HUES6 (cell line): Measurements from ENCODE around the gene CPNE2.
"Not testable (repeated sequence)": the region's sequence is repeated elsewhere in the genome, so short reads cannot be mapped to it uniquely, and the experiment has no call there.

Experiments used
- H3K27ac ChIP-seq: 2 replicates; pipeline ENCODE4 v1.7.0; 2013; ENCODE audit warnings: low read depth, mild to moderate bottlenecking, low read length, inconsistent platforms
- H3K27me3 ChIP-seq: 2 replicates; pipeline ENCODE4 v1.6.1; 2013; ENCODE audit warnings: low read length; ENCODE audit not compliant: control insufficient read depth, insufficient read depth
- H3K36me3 ChIP-seq: 2 replicates; pipeline ENCODE4 v1.6.1; 2013; ENCODE audit warnings: low read length; ENCODE audit not compliant: control insufficient read depth, insufficient read depth
- H3K4me1 ChIP-seq: 2 replicates; pipeline ENCODE4 v1.6.1; 2013; ENCODE audit warnings: low read length; ENCODE audit not compliant: control insufficient read depth, insufficient read depth
- H3K4me3 ChIP-seq: 2 replicates; pipeline ENCODE4 v1.5.1; 2013; ENCODE audit warnings: low read depth, low read length
- H3K9ac ChIP-seq: one replicate; pipeline ENCODE4 v1.6.1; 2013; ENCODE audit warnings: mild to moderate bottlenecking, low read length
- H3K9me3 ChIP-seq: 2 replicates; pipeline ENCODE4 v1.6.1; 2013; ENCODE audit warnings: low read depth, low read length; ENCODE audit not compliant: control insufficient read depth, insufficient read depth

Gene CPNE2

GRCh38 chr16:57099965-57100364, 7.6 kb downstream of the CPNE2 start:
- H3K4me3 ChIP-seq, H3K9me3 ChIP-seq, H3K27me3 ChIP-seq, H3K9ac ChIP-seq, H3K36me3 ChIP-seq, H3K27ac ChIP-seq: not testable (repeated sequence)
- H3K4me1 ChIP-seq = peaks cover 22% of the 10 kb centered on the region; the same call in 1 of the 2 replicates

GRCh38 chr16:57100445-57100844, 8.1 kb downstream of the CPNE2 start:
- Histone ChIP-seq H3K4me1 (peaks cover 27% of the 10 kb centered on the region; the same call in 1 of the 2 replicates), H3K9ac (no peak overlapping the region), H3K27ac (no peak overlapping the region)

GRCh38 chr16:57102888-57103851, 10.8 kb downstream of the CPNE2 start:
- peaks cover 37% of the 10 kb centered on the region; the same call in 1 of the 2 replicates for H3K4me1 ChIP-seq

More at GRCh38 chr16:57100445-57100844, 8.1 kb downstream of the CPNE2 start:
- H3K36me3 ChIP-seq = no peaks in the 10 kb centered on the region
- H3K4me3 ChIP-seq = no peak overlapping the region
- H3K9me3 ChIP-seq = no peaks in the 10 kb centered on the region
- no peaks in the 10 kb centered on the region for H3K27me3 ChIP-seq

GRCh38 chr16:57104706-57105105, 12.3 kb downstream of the CPNE2 start:
- no peaks in the 10 kb centered on the region for H3K36me3 ChIP-seq
- H3K4me3 ChIP-seq = no peak overlapping the region
- no peak overlapping the region for H3K27ac ChIP-seq
- no peaks in the 10 kb centered on the region for H3K9me3 ChIP-seq
- no peak overlapping the region for H3K9ac ChIP-seq
- H3K27me3 ChIP-seq = no peaks in the 10 kb centered on the region
- peaks cover 35% of the 10 kb centered on the region; the same call in 1 of the 2 replicates for H3K4me1 ChIP-seq

More at GRCh38 chr16:57102888-57103851, 10.8 kb downstream of the CPNE2 start:
- Histone ChIP-seq H3K27me3 (no peaks in the 10 kb centered on the region), H3K36me3 (no peaks in the 10 kb centered on the region), H3K9me3 (no peaks in the 10 kb centered on the region), H3K4me3 (no peak overlapping the region), H3K9ac (no peak overlapping the region), H3K27ac (no peak overlapping the region)

GRCh38 chr16:57105184-57105583, 12.8 kb downstream of the CPNE2 start:
- no peak overlapping the region for H3K27ac ChIP-seq
- no peak overlapping the region for H3K9ac ChIP-seq

GRCh38 chr16:57106767-57107166, 14.4 kb downstream of the CPNE2 start:
- Histone ChIP-seq H3K9me3 (no peaks in the 10 kb centered on the region), H3K27ac (no peak overlapping the region), H3K4me3 (no peak overlapping the region), H3K9ac (no peak overlapping the region), H3K27me3 (no peaks in the 10 kb centered on the region), H3K4me1 (peaks cover 32% of the 10 kb centered on the region; the same call in 1 of the 2 replicates), H3K36me3 (no peaks in the 10 kb centered on the region)

More at GRCh38 chr16:57105184-57105583, 12.8 kb downstream of the CPNE2 start:
- H3K27me3 ChIP-seq = no peaks in the 10 kb centered on the region
- peaks cover 33% of the 10 kb centered on the region; the same call in 1 of the 2 replicates for H3K4me1 ChIP-seq
- H3K4me3 ChIP-seq = no peak overlapping the region
- no peaks in the 10 kb centered on the region for H3K9me3 ChIP-seq
- H3K36me3 ChIP-seq = no peaks in the 10 kb centered on the region

GRCh38 chr16:57107321-57107922, 15.0 kb downstream of the CPNE2 start:
- Histone ChIP-seq H3K9ac (no peak overlapping the region), H3K4me1 (peaks cover 32% of the 10 kb centered on the region; the same call in 1 of the 2 replicates), H3K36me3 (no peaks in the 10 kb centered on the region), H3K9me3 (no peaks in the 10 kb centered on the region), H3K27ac (no peak overlapping the region), H3K27me3 (no peaks in the 10 kb centered on the region), H3K4me3 (no peak overlapping the region)

DNA sequence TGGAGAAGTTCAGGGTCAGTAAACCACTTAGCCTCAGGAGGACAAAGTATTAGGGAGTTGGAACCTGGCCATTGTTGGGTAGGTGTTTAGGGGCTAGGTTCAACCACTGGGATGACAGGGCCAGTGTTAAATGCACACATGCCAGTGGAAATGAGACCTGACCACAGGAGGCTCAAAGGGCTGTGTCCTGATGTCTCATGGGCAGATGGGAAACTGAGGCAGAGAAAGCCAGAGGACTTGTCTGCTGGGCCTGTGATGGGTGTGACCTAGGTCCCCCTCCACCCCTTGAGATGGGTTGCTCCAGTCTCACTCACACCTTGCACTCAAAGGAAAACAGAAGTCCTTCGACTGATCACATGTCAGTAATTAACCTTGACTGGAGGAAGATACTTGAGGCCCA, 16.0 kb downstream of the CPNE2 start:
- no peaks in the 10 kb centered on the region for H3K27me3 ChIP-seq
- H3K36me3 ChIP-seq = no peaks in the 10 kb centered on the region
- no peaks in the 10 kb centered on the region for H3K9me3 ChIP-seq
- no peak overlapping the region for H3K4me3 ChIP-seq
- no peak overlapping the region for H3K27ac ChIP-seq
- no peak overlapping the region for H3K9ac ChIP-seq
- H3K4me1 ChIP-seq = peaks cover 30% of the 10 kb centered on the region; the same call in 1 of the 2 replicates

DNA sequence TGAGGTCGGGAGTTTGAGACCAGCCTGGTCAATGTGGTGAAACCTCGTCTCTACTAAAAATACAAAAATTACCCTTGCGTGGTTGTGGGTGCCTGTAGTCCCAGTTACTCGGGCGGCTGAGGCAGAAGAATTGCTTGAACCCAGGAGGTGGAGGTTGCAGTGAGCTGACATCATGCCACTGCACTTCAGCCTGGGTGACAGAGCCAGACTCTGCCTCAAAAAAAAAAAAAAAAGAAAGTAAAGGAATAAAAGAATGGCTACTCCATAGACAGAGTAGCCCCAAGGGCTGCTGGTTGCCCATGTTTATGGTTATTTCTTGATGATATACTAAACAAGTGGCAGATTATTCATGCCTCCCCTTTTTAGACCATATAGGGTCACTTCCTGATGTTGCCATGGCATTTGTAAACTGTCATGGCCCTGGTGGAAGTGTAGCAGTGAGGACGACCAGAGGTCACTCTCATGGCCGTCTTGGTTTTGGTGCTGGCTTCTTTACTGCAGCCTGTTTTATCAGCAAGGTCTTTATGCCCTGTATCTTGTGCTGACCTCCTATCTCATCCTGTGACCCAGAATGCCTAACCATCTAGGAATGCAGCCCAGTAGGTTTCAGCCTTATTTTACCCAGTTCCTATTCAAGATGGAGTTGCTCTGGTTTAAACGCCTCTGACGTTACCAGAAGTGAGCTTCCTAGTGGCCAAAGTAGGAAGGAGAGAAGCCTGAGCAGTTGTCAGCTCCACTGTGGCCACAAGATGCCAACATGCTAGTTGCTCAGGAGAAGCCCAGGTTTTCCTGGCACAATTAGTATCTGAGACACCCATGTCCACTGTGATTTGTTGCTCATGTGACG, 17.1 kb downstream of the CPNE2 start:
- H3K9me3 ChIP-seq, H3K9ac ChIP-seq, H3K4me3 ChIP-seq, H3K27me3 ChIP-seq, H3K36me3 ChIP-seq, H3K27ac ChIP-seq: not testable (repeated sequence)
- H3K4me1 ChIP-seq = peaks cover 25% of the 10 kb centered on the region; the same call in 1 of the 2 replicates

GRCh38 chr16:57110937-57111336, 18.6 kb downstream of the CPNE2 start:
- Histone ChIP-seq H3K9me3 (no peaks in the 10 kb centered on the region), H3K4me1 (peaks cover 20% of the 10 kb centered on the region), H3K27ac (no peak overlapping the region)

More at GRCh38 chr16:57110937-57111336, 18.6 kb downstream of the CPNE2 start:
- Histone ChIP-seq H3K9ac (no peak overlapping the region), H3K4me3 (no peak overlapping the region), H3K27me3 (no peaks in the 10 kb centered on the region), H3K36me3 (no peaks in the 10 kb centered on the region)
